Progenitor cell of endocrine pancreas (in vitro differentiated cells): Measurements from ENCODE around the gene RUFY3. TPM values are rescaled to one million over a fixed set of nuclear protein-coding genes. Genes with fewer than 3 reads are reported as not detected.

ENCODE experiments used
- DNase-seq: peaks from one replicate; pipeline ENCODE4 v3.0.0; 2021; ENCODE audit warnings: low spot score; ENCODE audit not compliant: unreplicated experiment
- H3K27ac Mint-ChIP-seq: 2 replicates; pipeline ENCODE4 v1.8.0; 2021; ENCODE audit warnings: mild to moderate bottlenecking, moderate library complexity, mixed read lengths
- H3K27me3 Mint-ChIP-seq: 2 replicates; pipeline ENCODE4 v1.8.0; 2021; ENCODE audit warnings: mixed read lengths
- H3K36me3 Mint-ChIP-seq: 2 replicates; pipeline ENCODE4 v1.8.0; 2022; ENCODE audit warnings: mixed read lengths; ENCODE audit not compliant: insufficient read depth
- H3K4me1 Mint-ChIP-seq: 2 replicates; pipeline ENCODE4 v1.8.0; 2021; ENCODE audit warnings: low read depth, mixed read lengths
- H3K4me3 Mint-ChIP-seq: 2 replicates; pipeline ENCODE4 v1.8.0; 2021; ENCODE audit warnings: low read depth, mild to moderate bottlenecking, moderate library complexity, mixed read lengths
- H3K9me3 Mint-ChIP-seq: 2 replicates; pipeline ENCODE4 v1.8.0; 2021; ENCODE audit warnings: low read depth, mixed read lengths
- CTCF ChIP-seq: fragments of 200-600 bp; sonication (generic); IDR thresholded peaks from one replicate; pipeline ENCODE4 v1.5.0; 2021; ENCODE audit warnings: antibody characterized with exemption, mild to moderate bottlenecking; ENCODE audit not compliant: unreplicated experiment
- total RNA-seq: library from RNA; stranded (reverse); gene quantifications from 2 replicates; pipeline ENCODE4 v1.2.1, GENCODE V29; 2021

The RUFY3 gene
- total RNA-seq, 1 donor from 2014 or later, result 103 TPM

- no peaks in the 10 kb centered on the region for H3K36me3 Mint-ChIP-seq
- no peak for TF ChIP-seq CTCF
- no peak overlapping the region for H3K27ac Mint-ChIP-seq
- no peak overlapping the region for H3K4me3 Mint-ChIP-seq
- H3K4me1 Mint-ChIP-seq, result no peaks in the 10 kb centered on the region
- H3K9me3 Mint-ChIP-seq, result no peaks in the 10 kb centered on the region
- H3K27me3 Mint-ChIP-seq, result no peaks in the 10 kb centered on the region
- no peak for DNase-seq
These were observed 31.9 kb downstream of the RUFY3 start for GRCh38 chr4:70753630-70754029.

- H3K36me3 Mint-ChIP-seq, result no peaks in the 10 kb centered on the region
- DNase-seq, result no peak
These were observed 32.7 kb downstream of the RUFY3 start for GRCh38 chr4:70754470-70754869.

GRCh38 chr4:70754990-70755688 is 33.4 kb downstream of the RUFY3 start:
- H3K27ac Mint-ChIP-seq, result no peak overlapping the region
- H3K36me3 Mint-ChIP-seq, result no peaks in the 10 kb centered on the region
- no peaks in the 10 kb centered on the region for H3K4me1 Mint-ChIP-seq
- H3K4me3 Mint-ChIP-seq, result no peak overlapping the region
- H3K9me3 Mint-ChIP-seq, result no peaks in the 10 kb centered on the region
- no peak for DNase-seq
- no peaks in the 10 kb centered on the region for H3K27me3 Mint-ChIP-seq
- TF ChIP-seq CTCF, result no peak

More at GRCh38 chr4:70754470-70754869, 32.7 kb downstream of the RUFY3 start:
- TF ChIP-seq CTCF, result no peak
- Mint-ChIP-seq H3K27me3 (no peaks in the 10 kb centered on the region), H3K27ac (no peak overlapping the region), H3K4me3 (no peak overlapping the region), H3K9me3 (no peaks in the 10 kb centered on the region), H3K4me1 (no peaks in the 10 kb centered on the region)

- Mint-ChIP-seq H3K27me3 (no peaks in the 10 kb centered on the region), H3K36me3 (peaks cover 7% of the 10 kb centered on the region), H3K4me1 (no peaks in the 10 kb centered on the region), H3K9me3 (no peaks in the 10 kb centered on the region), H3K4me3 (no peak overlapping the region), H3K27ac (no peak overlapping the region)
- DNase-seq, result no peak
- TF ChIP-seq CTCF, result no peak
These were observed 37.4 kb downstream of the RUFY3 start for GRCh38 chr4:70759126-70759525.

GRCh38 chr4:70759627-70760026 is 37.9 kb downstream of the RUFY3 start:
- DNase-seq, result no peak
- Mint-ChIP-seq H3K27me3 (no peaks in the 10 kb centered on the region), H3K4me1 (no peaks in the 10 kb centered on the region), H3K36me3 (peaks cover 11% of the 10 kb centered on the region), H3K4me3 (no peak overlapping the region), H3K27ac (no peak overlapping the region), H3K9me3 (no peaks in the 10 kb centered on the region)
- TF ChIP-seq CTCF, result no peak
